NB4 (cell line): Measurements from ENCODE around the gene SNAI1.

Experiments used
- DNase-seq: peaks from one replicate; pipeline ENCODE4 v3.0.0; 2010; ENCODE audit warnings: low read depth
- H3K4me3 ChIP-seq: one replicate; pipeline ENCODE4 v1.5.1; 2011; ENCODE audit warnings: mild to moderate bottlenecking, low read depth, low read length, moderate library complexity
- MYC ChIP-seq: IDR thresholded peaks from 2 replicates; pipeline ENCODE4 v1.6.1; 2011; ENCODE audit warnings: low read depth, low read length
- POLR2A ChIP-seq: IDR thresholded peaks from 2 replicates; pipeline ENCODE4 v1.6.1; 2011; ENCODE audit warnings: mild to moderate bottlenecking; ENCODE audit not compliant: insufficient read length; ENCODE audit errors: extremely low read depth
- TF ChIP-seq, protein P1 (sequence below): IDR thresholded peaks from one replicate; pipeline ENCODE4 v1.5.1; 2012; ENCODE audit warnings: low read depth, low read length
- TF ChIP-seq, protein P2 (sequence below): IDR thresholded peaks from 2 replicates; pipeline ENCODE4 v1.6.1; 2011; ENCODE audit warnings: low read depth, low read length

The SNAI1 gene

DNA sequence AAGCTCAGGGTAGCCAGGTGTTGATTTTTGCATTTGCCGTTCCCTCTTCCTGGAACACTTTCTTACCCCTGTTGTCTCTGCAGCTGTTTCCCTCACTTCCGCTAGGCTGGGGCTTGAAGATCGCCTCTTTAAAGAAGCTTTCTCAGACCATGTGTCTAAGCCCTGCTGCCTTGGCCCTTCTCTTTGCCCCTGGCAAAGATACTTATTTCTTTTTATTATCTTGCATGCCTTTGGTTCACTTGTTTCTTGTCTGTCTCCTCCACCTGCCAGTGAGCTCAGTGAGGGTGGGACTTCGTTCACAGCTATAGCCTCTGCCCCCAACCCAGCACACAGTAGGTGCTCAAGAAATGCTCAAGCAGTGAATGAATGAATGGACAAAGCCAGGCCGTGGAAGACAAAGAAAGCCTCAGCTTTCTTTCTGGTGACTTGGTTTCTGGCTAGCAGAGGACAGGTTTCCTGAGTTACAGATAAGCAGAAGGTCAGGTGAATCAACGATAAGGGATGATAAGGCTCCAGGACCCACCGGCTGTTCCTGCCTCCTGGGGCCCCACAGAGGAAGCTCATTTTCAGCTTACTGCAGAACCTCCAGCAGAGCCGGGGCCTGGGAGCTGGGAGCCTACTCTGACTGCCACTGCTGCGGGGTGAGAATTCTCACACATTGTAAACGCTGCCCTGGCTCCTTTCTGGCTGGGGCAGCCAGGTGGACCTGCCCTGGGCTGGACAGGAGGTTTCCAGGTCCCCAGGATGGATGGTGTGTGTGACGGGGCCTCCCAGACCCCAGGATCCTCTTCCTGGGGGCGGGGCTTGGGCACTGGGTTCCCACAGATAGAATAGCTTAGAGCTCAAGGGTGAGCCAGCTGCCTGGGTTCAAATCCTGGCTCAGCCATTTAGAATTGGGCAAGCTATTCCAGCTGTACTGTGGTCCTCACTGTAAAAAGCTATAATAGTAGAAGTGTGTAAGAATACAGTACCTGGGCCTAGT, 29.8 kb downstream of the SNAI1 start:
- no peak overlapping the region for H3K4me3 ChIP-seq
- TF ChIP-seq, protein P1, sequence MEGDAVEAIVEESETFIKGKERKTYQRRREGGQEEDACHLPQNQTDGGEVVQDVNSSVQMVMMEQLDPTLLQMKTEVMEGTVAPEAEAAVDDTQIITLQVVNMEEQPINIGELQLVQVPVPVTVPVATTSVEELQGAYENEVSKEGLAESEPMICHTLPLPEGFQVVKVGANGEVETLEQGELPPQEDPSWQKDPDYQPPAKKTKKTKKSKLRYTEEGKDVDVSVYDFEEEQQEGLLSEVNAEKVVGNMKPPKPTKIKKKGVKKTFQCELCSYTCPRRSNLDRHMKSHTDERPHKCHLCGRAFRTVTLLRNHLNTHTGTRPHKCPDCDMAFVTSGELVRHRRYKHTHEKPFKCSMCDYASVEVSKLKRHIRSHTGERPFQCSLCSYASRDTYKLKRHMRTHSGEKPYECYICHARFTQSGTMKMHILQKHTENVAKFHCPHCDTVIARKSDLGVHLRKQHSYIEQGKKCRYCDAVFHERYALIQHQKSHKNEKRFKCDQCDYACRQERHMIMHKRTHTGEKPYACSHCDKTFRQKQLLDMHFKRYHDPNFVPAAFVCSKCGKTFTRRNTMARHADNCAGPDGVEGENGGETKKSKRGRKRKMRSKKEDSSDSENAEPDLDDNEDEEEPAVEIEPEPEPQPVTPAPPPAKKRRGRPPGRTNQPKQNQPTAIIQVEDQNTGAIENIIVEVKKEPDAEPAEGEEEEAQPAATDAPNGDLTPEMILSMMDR, result no peak
- TF ChIP-seq POLR2A, result no peak
- TF ChIP-seq MYC, result no peak
- TF ChIP-seq, protein P2, sequence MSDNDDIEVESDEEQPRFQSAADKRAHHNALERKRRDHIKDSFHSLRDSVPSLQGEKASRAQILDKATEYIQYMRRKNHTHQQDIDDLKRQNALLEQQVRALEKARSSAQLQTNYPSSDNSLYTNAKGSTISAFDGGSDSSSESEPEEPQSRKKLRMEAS, result no peak
- DNase-seq, result no peak

DNA sequence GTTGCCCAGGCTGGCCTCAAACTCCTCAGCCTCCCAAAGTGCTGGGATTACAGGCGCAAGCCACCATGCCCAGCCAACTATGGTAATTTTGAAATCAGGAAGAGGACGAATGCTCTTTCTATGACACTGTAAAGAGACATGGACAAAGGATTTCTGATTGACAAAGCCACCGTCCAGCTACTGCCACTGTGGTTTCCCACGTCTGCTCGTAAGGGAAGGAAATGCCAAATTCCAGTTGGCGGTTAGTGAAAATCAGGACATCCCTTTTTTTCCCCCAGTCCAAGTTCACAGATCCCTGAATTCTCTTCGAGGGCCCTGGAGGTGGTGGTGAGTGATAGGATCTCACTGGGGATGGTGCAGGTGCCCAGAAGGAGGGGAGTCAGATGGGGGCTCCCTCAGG, 31.2 kb downstream of the SNAI1 start:
- no peak for TF ChIP-seq POLR2A
- TF ChIP-seq, protein P1, result no peak
- TF ChIP-seq, protein P2, result no peak
- no peak for TF ChIP-seq MYC
- DNase-seq, result no peak
- H3K4me3 ChIP-seq, result no peak overlapping the region

DNA sequence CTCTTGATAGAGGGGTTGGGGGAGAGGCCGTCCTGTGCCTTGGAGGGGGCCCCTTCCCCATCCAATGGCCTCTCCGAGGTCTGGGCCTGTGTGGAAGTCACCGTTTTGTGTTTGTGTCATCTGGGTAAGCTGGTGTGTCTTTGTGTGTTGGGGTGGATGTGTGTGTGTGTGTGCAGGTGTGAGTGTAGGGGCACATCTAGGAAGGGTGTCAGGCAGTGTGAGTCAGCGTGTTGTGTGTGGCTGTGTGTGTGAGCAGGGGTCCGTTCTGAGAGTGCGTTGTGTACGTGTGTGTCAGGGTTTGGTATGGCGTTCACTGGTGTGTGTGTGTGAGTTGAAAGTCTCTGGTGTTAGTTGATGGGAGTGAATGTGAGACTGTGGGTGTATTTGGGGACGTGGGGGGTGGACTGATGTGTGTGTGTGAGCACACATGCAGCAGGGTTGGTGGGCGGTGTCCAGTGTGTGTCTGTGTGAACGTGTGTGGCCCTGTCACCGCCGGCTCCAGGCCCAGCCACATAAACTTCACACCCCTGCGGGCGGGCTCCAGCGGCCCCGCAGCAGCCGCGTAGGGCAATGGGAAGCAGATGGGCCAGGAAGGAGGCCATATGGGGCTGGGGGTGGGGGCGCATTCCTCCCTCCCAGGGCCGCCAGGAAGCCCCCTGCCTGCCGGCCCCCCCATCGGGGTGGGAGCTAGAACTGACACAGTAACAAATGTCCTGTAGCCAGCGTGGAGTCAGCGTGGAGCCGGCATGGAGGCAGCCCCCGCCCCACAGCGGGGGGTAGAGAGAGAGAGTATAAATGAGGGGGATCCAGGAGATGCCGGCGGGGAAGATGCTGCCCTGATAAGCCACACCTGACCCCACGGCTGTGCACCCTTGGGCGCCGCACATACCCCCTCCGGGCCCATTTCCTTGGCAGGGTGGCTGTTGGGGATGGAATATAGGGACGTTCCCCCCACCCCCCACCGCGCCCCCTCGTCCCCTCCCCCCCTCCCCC, 32.1 kb downstream of the SNAI1 start:
- no peak overlapping the region for H3K4me3 ChIP-seq
- TF ChIP-seq POLR2A, result no peak
- TF ChIP-seq MYC, result no peak
- TF ChIP-seq, protein P2, result no peak
- TF ChIP-seq, protein P1, result no peak
- DNase-seq, result no peak

DNA sequence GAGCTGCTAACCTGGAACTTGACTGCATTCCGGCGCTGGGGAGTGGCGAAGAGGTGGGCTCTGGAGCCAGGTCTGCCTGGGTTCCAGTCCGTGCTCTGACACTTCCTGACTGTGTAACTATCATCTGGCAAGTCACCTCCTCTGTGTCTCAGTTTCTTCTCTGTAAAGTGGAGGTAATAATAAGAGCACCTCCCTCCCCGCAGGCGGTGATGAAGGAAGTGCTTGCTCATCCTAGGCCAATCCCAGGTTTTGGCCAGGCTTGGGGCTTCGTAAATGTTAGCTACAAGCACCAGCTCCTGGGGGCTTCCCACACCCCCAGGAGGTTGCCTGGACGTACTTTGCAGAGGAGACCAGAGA, 32.8 kb downstream of the SNAI1 start:
- DNase-seq, result no peak
- no peak overlapping the region for H3K4me3 ChIP-seq
- TF ChIP-seq POLR2A, result no peak
- TF ChIP-seq MYC, result no peak
- TF ChIP-seq, protein P1, result no peak
- TF ChIP-seq, protein P2, result no peak

DNA sequence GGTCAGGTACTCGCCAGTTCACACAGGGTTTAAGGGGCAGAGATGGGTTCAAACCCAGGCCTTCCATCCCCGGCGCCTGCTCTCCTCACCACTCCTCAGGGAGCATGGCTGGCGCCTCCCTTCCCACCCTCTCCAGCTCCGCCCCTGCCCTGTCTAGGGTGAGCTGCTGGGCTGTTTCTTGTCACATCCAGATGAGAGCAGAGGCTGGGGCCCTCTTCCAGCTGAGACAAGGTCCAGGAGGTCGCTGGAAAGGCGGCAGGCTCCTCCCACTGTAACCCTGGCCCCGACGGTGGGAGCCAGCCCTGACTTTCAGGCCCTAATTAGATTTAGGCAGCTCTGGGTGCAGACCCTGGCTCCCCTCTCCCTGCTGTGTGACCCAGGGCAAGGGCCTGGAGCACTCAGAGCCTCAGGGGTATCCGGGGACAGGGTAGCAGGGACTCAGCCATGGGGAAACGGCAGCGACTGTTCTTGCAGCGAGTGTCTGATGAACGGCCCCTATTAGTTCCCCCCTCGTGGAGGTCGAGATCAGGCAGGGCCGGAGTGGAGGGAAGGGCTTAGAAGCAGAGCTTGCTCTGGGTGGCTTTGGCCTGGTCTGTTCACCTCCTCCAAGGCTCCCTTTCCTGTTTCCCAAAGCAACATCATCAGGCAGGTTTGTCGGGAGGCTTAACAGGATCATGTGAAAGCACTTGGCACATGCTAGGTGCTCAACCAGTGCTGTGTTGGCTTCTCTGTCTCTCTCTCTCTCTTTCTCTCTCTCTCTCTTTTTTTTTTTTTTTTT, 33.4 kb downstream of the SNAI1 start:
- H3K4me3 ChIP-seq, result no peak overlapping the region
- TF ChIP-seq, protein P1, result no peak
- TF ChIP-seq, protein P2, result no peak
- TF ChIP-seq POLR2A, result no peak
- no peak for TF ChIP-seq MYC
- DNase-seq, result no peak
